OCI-LY1 (cell line): Measurements from ENCODE around the gene TXNL4A.

ENCODE experiments used
- EZH2 ChIP-seq: fragments of 200-600 bp; sonication (generic), shearing (Covaris generic); IDR thresholded peaks from 2 replicates; pipeline ENCODE4 v1.8.0; 2017; ENCODE audit warnings: borderline replicate concordance, mixed run types, mild to moderate bottlenecking, antibody characterized with exemption, low read length, moderate library complexity, mixed read lengths
- TF ChIP-seq, protein P1 (sequence below): fragments of 200-600 bp; sonication (generic), shearing (Covaris generic); IDR thresholded peaks from 2 replicates; pipeline ENCODE4 v1.5.1; 2017; ENCODE audit warnings: mild to moderate bottlenecking, antibody characterized with exemption, low read length, moderate library complexity, mixed read lengths

DNA sequence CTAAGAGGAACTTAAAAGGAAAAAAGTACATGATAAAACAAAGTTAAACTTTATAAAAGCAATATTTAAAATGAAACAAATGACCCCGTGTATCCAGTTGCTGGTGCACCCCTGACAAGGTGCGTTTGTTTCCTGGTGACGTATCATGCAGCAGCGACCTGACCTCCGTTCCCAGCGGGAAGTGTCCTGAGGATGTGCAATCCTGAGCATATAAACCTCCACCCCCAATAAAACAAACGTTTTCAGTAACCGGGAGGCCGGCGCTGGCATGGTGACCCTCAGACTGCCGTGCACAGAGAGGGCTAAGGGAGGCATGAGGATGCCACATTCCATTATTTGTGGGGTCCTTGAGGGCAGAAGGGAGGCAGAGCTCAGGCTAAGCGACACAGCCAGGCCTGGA lies 51.7 kb downstream of the TXNL4A start:
- TF ChIP-seq, protein P1, sequence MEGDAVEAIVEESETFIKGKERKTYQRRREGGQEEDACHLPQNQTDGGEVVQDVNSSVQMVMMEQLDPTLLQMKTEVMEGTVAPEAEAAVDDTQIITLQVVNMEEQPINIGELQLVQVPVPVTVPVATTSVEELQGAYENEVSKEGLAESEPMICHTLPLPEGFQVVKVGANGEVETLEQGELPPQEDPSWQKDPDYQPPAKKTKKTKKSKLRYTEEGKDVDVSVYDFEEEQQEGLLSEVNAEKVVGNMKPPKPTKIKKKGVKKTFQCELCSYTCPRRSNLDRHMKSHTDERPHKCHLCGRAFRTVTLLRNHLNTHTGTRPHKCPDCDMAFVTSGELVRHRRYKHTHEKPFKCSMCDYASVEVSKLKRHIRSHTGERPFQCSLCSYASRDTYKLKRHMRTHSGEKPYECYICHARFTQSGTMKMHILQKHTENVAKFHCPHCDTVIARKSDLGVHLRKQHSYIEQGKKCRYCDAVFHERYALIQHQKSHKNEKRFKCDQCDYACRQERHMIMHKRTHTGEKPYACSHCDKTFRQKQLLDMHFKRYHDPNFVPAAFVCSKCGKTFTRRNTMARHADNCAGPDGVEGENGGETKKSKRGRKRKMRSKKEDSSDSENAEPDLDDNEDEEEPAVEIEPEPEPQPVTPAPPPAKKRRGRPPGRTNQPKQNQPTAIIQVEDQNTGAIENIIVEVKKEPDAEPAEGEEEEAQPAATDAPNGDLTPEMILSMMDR = no peak
- no peak for TF ChIP-seq EZH2
